ENCODE results near the gene ARID5B. TPM values are rescaled to one million over a fixed set of nuclear protein-coding genes. Genes with fewer than 3 reads are reported as not detected.
A peak's percentile ranks its signal among the peaks of the same experiment; 100 is the strongest.
"Not testable (repeated sequence)": the region's sequence is repeated elsewhere in the genome, so short reads cannot be mapped to it uniquely, and the experiment has no call there.

Gene ARID5B
- total and polyA plus RNA-seq, 2 experiments from 2014 or later = 53.2 to 55.0 TPM

DNA sequence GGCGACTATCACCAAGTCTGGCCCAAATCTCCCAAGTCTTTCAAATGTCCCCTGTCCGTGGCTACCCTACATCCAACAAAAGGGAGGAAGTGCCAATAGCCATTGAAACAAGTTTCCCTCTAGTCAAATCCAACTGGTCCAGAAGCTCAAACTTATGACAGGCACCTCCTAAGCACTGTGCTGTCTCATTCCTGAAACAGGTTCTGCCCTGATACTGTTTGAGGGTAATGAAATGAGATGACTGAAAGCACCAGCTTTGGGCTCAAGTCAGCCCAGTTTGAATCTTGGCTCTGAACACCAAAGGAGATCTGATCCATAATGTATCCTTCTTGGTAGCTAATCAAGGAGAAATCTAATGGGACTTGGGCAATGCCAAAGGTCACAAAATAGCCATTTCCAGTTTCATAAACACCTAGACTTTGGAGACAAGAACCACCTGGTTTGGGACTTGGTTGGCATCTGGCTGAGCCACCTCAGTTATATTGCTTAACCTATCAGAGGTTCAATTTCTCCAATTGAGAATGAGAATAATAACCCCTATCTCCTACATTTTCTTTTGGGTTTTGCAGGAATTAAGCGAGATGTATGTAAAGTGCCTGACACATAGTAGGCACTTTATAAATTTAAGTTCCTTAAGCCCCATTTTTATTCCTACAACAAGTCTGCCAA is 34.7 kb upstream of the ARID5B start:
- no peak for TF ChIP-seq EZH2phosphoT487 (IDR thresholded peaks at IDR 0.05; ENCODE audit: low read depth, severe bottlenecking, unreplicated experiment)
- Histone ChIP-seq H3K27ac (no peak overlapping the region), H3K4me2 (no peak overlapping the region), H3K79me2 (no peaks in the 10 kb centered on the region), H3K4me3 (no peak overlapping the region), H3K9me2 (replicated peaks; ENCODE audit: insufficient read depth) (no peaks in the 10 kb centered on the region), H2AFZ (no peak overlapping the region), H3K36me3 (replicated peaks; ENCODE audit: insufficient read depth, low read depth) (no peaks in the 10 kb centered on the region), H3K4me1 (ENCODE audit: insufficient read depth) (peaks cover 5% of the 10 kb centered on the region), H4K20me1 (ENCODE audit: insufficient read depth, poor library complexity, severe bottlenecking) (no peaks in the 10 kb centered on the region), H3K9me3 (ENCODE audit: low read depth) (no peaks in the 10 kb centered on the region), H3K27me3 (no peaks in the 10 kb centered on the region)
- 92% methylated on average over 3 of the region's 3 CpGs for WGBS (ENCODE audit: low lambda C conversion rate, missing lambda C conversion rate)
- DNase-seq (ENCODE audit: low spot score) = no peak

DNA sequence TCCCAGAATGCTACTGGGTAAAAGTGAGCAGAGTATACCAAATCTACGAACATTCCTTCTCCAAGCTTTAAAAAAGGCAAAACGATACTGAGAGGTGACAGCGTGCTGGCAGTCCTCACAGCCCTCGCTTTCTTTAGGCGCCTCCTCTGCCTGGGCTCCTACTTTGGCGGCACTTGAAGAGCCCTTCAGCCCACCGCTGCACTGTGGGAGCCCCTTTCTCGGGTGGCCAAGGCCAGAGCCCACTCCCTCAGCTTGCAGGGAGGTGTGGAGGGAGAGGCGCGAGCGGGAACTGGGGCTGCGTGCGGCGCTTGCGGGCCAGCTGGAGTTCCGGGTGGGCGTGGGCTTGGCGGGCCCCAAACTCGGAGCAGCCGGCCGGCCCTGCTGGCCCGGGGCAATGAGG is 34.1 kb upstream of the ARID5B start:
- not testable (repeated sequence) for H3K4me1 ChIP-seq (ENCODE audit: insufficient read depth); H3K4me2 ChIP-seq; H3K27ac ChIP-seq; H4K20me1 ChIP-seq (ENCODE audit: insufficient read depth, poor library complexity, severe bottlenecking); H3K9me3 ChIP-seq (ENCODE audit: low read depth); H3K9me2 ChIP-seq (replicated peaks; ENCODE audit: insufficient read depth); H2AFZ ChIP-seq; H3K79me2 ChIP-seq; H3K36me3 ChIP-seq (replicated peaks; ENCODE audit: insufficient read depth, low read depth); H3K4me3 ChIP-seq; H3K27me3 ChIP-seq; DNase-seq (ENCODE audit: low spot score)
- 98% methylated on average over 22 of the region's 22 CpGs for WGBS (ENCODE audit: low lambda C conversion rate, missing lambda C conversion rate)

DNA sequence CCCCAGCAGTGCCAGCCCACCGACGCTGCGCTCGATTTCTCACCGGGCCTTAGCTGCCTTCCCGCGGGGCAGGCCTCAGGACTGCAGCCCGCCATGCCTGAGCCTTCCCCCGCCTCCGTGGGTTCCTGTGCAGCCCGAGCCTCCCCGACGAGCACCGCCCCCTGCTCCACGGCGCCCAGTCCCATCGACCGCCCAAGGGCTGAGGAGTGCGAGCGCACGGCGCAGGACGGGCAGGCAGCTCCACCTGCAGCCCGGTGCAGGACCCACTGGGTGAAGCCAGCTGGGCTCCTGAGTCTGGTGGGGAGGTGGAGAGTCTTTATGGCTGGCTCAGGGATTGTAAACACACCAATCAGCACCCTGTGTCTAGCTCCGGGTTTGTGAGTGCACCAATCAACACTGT is 33.7 kb upstream of the ARID5B start:
- not testable (repeated sequence) for H3K27ac ChIP-seq; H3K4me2 ChIP-seq; H3K79me2 ChIP-seq; H3K27me3 ChIP-seq; H3K9me3 ChIP-seq (ENCODE audit: low read depth); H2AFZ ChIP-seq; DNase-seq (ENCODE audit: low spot score); H3K36me3 ChIP-seq (replicated peaks; ENCODE audit: insufficient read depth, low read depth); H4K20me1 ChIP-seq (ENCODE audit: insufficient read depth, poor library complexity, severe bottlenecking); H3K4me1 ChIP-seq (ENCODE audit: insufficient read depth); H3K9me2 ChIP-seq (replicated peaks; ENCODE audit: insufficient read depth); H3K4me3 ChIP-seq
- 99% methylated on average over 7 of the region's 25 CpGs for WGBS (ENCODE audit: low lambda C conversion rate, missing lambda C conversion rate)

DNA sequence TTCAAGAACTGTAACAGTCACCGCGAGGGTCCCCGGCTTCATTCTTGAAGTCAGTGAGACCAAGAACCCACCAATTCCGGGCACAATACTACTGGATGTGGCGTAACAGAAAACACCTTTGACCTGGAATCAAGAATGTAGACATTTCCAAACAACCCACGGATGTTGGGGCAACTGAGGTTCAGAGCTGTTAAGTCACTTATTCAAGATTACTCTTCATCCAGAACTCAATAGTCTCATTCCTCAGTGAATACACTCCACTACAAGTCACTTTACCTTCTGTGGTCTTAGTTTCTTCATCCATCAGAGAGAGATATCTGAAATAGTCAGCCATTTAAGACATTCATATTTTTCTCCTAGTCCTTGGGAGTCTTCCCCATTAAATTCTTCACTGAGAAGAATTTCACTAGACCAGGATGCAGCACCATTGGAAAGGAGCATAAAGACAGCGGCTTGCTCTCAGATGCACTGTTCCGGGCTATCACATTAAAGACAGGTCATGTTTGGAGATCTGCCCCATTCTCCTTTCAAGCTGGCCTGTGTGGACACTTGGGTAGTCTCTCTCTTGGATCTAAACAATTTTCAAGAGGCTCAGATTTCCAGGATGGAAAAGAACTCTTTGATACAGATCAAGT is 32.3 kb upstream of the ARID5B start:
- Histone ChIP-seq H3K9me2 (replicated peaks; ENCODE audit: insufficient read depth) (no peaks in the 10 kb centered on the region), H3K4me2 (peak overlapping the region; percentile 63), H3K27ac (peak overlapping the region; percentile 67), H4K20me1 (ENCODE audit: insufficient read depth, poor library complexity, severe bottlenecking) (no peaks in the 10 kb centered on the region), H2AFZ (no peak overlapping the region), H3K4me3 (no peak overlapping the region), H3K4me1 (ENCODE audit: insufficient read depth) (peaks cover 5% of the 10 kb centered on the region), H3K79me2 (no peaks in the 10 kb centered on the region), H3K27me3 (no peaks in the 10 kb centered on the region), H3K36me3 (replicated peaks; ENCODE audit: insufficient read depth, low read depth) (no peaks in the 10 kb centered on the region), H3K9me3 (ENCODE audit: low read depth) (no peaks in the 10 kb centered on the region)
- TF ChIP-seq EZH2 (IDR thresholded peaks at IDR 0.05; ENCODE audit: borderline replicate concordance) = no peak
- TF ChIP-seq, protein P1, sequence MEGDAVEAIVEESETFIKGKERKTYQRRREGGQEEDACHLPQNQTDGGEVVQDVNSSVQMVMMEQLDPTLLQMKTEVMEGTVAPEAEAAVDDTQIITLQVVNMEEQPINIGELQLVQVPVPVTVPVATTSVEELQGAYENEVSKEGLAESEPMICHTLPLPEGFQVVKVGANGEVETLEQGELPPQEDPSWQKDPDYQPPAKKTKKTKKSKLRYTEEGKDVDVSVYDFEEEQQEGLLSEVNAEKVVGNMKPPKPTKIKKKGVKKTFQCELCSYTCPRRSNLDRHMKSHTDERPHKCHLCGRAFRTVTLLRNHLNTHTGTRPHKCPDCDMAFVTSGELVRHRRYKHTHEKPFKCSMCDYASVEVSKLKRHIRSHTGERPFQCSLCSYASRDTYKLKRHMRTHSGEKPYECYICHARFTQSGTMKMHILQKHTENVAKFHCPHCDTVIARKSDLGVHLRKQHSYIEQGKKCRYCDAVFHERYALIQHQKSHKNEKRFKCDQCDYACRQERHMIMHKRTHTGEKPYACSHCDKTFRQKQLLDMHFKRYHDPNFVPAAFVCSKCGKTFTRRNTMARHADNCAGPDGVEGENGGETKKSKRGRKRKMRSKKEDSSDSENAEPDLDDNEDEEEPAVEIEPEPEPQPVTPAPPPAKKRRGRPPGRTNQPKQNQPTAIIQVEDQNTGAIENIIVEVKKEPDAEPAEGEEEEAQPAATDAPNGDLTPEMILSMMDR (IDR thresholded peaks at IDR 0.05; ENCODE audit: poor library complexity) = no peak
- 92% methylated on average over 8 of the region's 8 CpGs for WGBS (ENCODE audit: low lambda C conversion rate, missing lambda C conversion rate)
- no peak for DNase-seq (ENCODE audit: low spot score)

DNA sequence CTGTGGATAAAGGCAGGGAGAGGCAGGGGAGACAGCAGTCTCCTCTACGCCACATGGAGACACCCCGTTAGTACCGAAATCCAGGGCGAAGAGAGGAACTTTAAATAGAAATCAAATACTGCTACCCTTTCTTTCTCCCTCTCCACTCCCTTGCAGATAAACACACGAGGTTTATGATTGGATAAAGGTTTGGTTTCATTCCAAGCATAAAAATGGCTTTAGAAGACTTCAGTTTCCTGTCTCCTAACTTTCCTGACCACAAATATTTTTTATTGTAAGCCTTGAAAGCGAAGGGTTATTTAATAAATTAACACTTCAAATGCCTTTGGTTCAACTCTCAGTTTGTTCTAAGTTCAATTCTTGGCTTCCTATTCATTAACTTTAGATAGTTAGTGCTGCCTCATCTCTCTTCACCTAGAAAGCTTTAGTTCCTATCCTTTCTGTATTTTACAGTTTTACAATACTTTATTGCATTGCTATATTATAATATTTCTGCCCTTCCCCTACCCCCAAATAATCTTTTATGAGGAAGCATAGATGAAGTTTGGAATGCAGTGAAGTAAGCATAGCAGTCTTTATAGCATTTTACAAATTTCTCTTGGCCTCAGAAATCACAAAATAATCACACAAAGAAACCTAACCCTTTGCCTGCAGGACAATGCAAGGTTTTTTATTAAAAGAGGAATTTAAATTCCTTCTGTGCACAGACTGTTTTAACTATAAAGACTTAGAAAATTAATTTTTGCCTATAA is 31.5 kb upstream of the ARID5B start:
- no peaks in the 10 kb centered on the region for H3K9me3 ChIP-seq (ENCODE audit: low read depth)
- no peak for DNase-seq (ENCODE audit: low spot score)
- H4K20me1 ChIP-seq (ENCODE audit: insufficient read depth, poor library complexity, severe bottlenecking) = no peaks in the 10 kb centered on the region
- H3K4me1 ChIP-seq (ENCODE audit: insufficient read depth) = peaks cover 5% of the 10 kb centered on the region
- H3K4me3 ChIP-seq = no peak overlapping the region
- peak overlapping the region; percentile 63 for H3K4me2 ChIP-seq
- TF ChIP-seq EZH2phosphoT487 (IDR thresholded peaks at IDR 0.05; ENCODE audit: low read depth, severe bottlenecking, unreplicated experiment) (no peak), EZH2 (IDR thresholded peaks at IDR 0.05; ENCODE audit: borderline replicate concordance) (no peak)
- TF ChIP-seq, protein P1 (IDR thresholded peaks at IDR 0.05; ENCODE audit: poor library complexity) = no peak
- no peaks in the 10 kb centered on the region for H3K27me3 ChIP-seq
- H3K36me3 ChIP-seq (replicated peaks; ENCODE audit: insufficient read depth, low read depth) = no peaks in the 10 kb centered on the region
- 43% methylated on average over 6 of the region's 6 CpGs for WGBS (ENCODE audit: low lambda C conversion rate, missing lambda C conversion rate)
- H3K9me2 ChIP-seq (replicated peaks; ENCODE audit: insufficient read depth) = no peaks in the 10 kb centered on the region
- H2AFZ ChIP-seq = no peak overlapping the region
- H3K27ac ChIP-seq = peak overlapping the region; percentile 67
- no peaks in the 10 kb centered on the region for H3K79me2 ChIP-seq
